ENCODE results near the gene RAP2B. TPM values are rescaled to one million over a fixed set of nuclear protein-coding genes. Genes with fewer than 3 reads are reported as not detected.

The RAP2B gene
- total and polyA plus RNA-seq, 2 of the 13 experiments (the other 11 are each of a cell fraction or from before 2014, with no cell fraction given) = 6.4 to 7.1 TPM

- TF ChIP-seq, protein P1, sequence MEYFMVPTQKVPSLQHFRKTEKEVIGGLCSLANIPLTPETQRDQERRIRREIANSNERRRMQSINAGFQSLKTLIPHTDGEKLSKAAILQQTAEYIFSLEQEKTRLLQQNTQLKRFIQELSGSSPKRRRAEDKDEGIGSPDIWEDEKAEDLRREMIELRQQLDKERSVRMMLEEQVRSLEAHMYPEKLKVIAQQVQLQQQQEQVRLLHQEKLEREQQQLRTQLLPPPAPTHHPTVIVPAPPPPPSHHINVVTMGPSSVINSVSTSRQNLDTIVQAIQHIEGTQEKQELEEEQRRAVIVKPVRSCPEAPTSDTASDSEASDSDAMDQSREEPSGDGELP (IDR thresholded peaks at IDR 0.05; ENCODE audit: borderline replicate concordance, low read depth) = peak; percentile 14; the same call in 1 of the 2 replicates
- TF ChIP-seq KDM1A (CRISPR knock-in tag; IDR thresholded peaks at IDR 0.05) (no peak), HDAC6 (IDR thresholded peaks at IDR 0.05; ENCODE audit: low read depth, low read length) (no peak), FOXC1 (CRISPR knock-in tag; IDR thresholded peaks at IDR 0.05; ENCODE audit: borderline replicate concordance) (no peak; the same call in 1 of the 2 replicates), ZFP82 (CRISPR knock-in tag; IDR thresholded peaks at IDR 0.05; ENCODE audit: borderline replicate concordance) (peak; percentile 98; the same call in 1 of the 2 replicates), ZNF335 (CRISPR knock-in tag; IDR thresholded peaks at IDR 0.05) (no peak), DMTF1 (CRISPR knock-in tag; IDR thresholded peaks at IDR 0.05) (0 out of 2 replicates have a peak, but pooled peaks have one; percentile 73), SAP130 (CRISPR knock-in tag; IDR thresholded peaks at IDR 0.05; ENCODE audit: low read depth) (peak; percentile 84; the same call in 1 of the 2 replicates), ZNF878 (CRISPR knock-in tag; IDR thresholded peaks at IDR 0.05) (no peak; the same call in 1 of the 2 replicates), MAF1 (CRISPR knock-in tag; IDR thresholded peaks at IDR 0.05; ENCODE audit: borderline replicate concordance) (no peak), SNAI1 (CRISPR knock-in tag; IDR thresholded peaks at IDR 0.05; ENCODE audit: borderline replicate concordance) (0 out of 2 replicates have a peak, but pooled peaks have one; percentile 12), DNMT3B (CRISPR knock-in tag; conservative IDR thresholded peaks at IDR 0.05) (no peak), KAT7 (CRISPR knock-in tag; IDR thresholded peaks at IDR 0.05; ENCODE audit: borderline replicate concordance) (0 out of 2 replicates have a peak, but pooled peaks have one; percentile 38), KLF9 (CRISPR knock-in tag; IDR thresholded peaks at IDR 0.05; ENCODE audit: low read depth) (no peak), RBM39 (IDR thresholded peaks at IDR 0.05; ENCODE audit: low read depth, low read length, poor library complexity, severe bottlenecking) (peak; percentile 36), ATM (IDR thresholded peaks at IDR 0.05; ENCODE audit: borderline replicate concordance) (no peak), GTF3A (CRISPR knock-in tag; conservative IDR thresholded peaks at IDR 0.05) (no peak), IRF9 (CRISPR knock-in tag; IDR thresholded peaks at IDR 0.05; ENCODE audit: borderline replicate concordance) (peak; percentile 89), CBX5 (CRISPR knock-in tag; IDR thresholded peaks at IDR 0.05; ENCODE audit: borderline replicate concordance) (no peak), ZNF543 (CRISPR knock-in tag; IDR thresholded peaks at IDR 0.05) (peak; percentile 40; the same call in 1 of the 2 replicates), KDM4B (CRISPR knock-in tag; IDR thresholded peaks at IDR 0.05) (no peak), SP2 (CRISPR knock-in tag; IDR thresholded peaks at IDR 0.05) (peak; percentile 65)
- TF ChIP-seq, protein P2, sequence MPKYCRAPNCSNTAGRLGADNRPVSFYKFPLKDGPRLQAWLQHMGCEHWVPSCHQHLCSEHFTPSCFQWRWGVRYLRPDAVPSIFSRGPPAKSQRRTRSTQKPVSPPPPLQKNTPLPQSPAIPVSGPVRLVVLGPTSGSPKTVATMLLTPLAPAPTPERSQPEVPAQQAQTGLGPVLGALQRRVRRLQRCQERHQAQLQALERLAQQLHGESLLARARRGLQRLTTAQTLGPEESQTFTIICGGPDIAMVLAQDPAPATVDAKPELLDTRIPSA (CRISPR knock-in tag; IDR thresholded peaks at IDR 0.05; ENCODE audit: borderline replicate concordance) = no peak; the same call in 1 of the 2 replicates
- TF ChIP-seq, protein P3, sequence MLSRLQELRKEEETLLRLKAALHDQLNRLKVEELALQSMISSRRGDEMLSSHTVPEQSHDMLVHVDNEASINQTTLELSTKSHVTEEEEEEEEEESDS (CRISPR knock-in tag; IDR thresholded peaks at IDR 0.05; ENCODE audit: borderline replicate concordance) = 0 out of 2 replicates have a peak, but pooled peaks have one; percentile 42
Observed at GRCh38 chr3:153161714-153162512, at the start of gene RAP2B (continued).
